ENCODE results near the gene PLLP. TPM values are rescaled to one million over a fixed set of nuclear protein-coding genes. Genes with fewer than 3 reads are reported as not detected.

Gene PLLP
- total RNA-seq, 1 donor = under 0.01 TPM

DNA sequence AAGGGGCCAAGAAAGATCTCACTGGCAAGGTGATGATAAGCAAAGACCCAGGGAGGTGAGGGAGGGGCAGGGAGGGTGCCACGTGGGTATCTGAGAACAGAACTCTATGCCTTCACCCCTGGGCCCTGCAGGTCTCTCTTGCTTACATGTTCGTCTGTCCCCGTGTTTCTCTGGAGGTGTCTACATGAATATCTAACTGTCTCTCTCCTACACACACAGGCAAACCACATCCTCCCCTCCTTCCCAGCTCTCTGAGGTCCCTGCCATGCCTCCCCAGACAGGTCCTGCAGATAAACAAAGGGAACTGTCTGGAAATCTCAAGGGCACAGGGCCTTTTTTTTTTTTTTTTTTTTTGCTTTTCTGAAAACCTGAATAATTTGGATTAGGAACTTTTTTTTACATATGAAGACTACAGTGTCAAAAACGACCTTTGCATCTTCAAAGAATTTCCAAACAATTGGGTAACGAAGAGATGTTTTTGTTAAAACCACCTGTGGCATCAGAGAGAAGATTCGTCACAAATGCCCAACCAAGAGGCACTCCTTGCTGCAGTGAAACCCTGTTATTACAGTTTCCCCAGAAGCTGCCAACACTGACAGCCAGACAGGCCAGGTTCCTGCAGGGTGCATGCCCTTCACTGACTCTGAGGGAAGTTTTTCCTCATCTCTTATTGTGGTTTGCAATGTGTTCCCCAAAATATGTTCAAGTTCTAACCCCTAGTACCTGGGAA, 17.8 kb downstream of the PLLP start:
- DNase-seq (ENCODE audit: low read depth) = peak; percentile 18
- TF ChIP-seq CTCF (IDR thresholded peaks at IDR 0.05; ENCODE audit: insufficient read depth, low read depth, low read length) = no peak
- H3K4me3 ChIP-seq (ENCODE audit: low read depth, low read length) = no peak overlapping the region

DNA sequence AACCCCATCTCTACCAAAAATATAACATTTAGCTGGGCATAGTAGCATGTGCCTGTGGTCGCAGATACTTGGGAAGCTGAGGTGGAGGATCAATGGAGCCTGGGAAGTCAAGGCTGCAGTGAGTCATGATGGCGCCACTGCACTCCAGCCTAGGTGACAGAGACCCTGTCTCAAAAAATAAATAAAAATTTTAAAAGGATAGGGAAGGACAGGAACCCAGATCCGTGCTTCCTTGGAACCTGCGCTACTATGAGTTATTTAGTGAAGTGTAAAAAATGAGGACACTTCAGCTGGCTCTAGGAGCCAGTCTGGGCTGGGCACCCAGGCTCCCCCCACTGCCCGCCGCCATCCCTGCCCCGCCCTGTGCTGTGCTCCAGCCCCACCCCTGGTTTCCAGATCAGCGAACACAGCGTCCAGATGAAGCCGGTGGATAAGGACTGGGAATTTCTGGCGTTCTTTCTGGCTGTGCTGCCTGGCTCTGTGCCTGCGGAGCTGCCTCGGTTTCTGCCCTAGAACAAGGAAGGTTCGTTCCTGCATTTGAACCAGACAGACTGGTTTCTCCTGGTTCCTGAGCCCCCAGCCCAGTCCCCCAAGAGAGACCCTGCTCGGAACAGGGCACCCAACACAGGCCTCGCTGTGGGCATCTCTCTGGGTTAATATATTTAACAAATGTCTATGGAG, 18.5 kb downstream of the PLLP start:
- DNase-seq (ENCODE audit: low read depth) = peak; percentile 73
- no peak overlapping the region for H3K4me3 ChIP-seq (ENCODE audit: low read depth, low read length)
- no peak for TF ChIP-seq CTCF (IDR thresholded peaks at IDR 0.05; ENCODE audit: insufficient read depth, low read depth, low read length)

DNA sequence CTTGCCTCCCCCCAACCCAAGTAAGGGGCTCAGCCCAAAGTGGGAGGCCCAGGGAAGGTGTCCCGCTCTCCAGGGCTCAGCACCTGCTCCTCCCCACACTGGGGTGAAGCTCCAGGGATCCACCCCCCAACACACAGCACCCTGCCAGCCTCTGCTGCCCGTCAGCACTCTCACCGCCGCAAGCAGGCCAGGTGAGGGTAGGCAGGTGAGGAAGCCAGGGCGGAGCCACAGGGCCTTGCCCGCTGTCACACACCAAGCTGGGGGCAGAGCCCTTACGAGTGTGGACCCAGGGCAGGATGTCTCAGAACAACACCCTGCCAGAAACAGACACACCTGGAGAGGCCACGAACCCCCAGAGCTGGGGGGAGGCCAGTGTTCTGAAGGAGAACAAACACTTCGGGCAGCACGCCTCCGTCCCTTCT, 19.5 kb downstream of the PLLP start:
- no peak for TF ChIP-seq CTCF (IDR thresholded peaks at IDR 0.05; ENCODE audit: insufficient read depth, low read depth, low read length)
- no peak overlapping the region for H3K4me3 ChIP-seq (ENCODE audit: low read depth, low read length)

DNA sequence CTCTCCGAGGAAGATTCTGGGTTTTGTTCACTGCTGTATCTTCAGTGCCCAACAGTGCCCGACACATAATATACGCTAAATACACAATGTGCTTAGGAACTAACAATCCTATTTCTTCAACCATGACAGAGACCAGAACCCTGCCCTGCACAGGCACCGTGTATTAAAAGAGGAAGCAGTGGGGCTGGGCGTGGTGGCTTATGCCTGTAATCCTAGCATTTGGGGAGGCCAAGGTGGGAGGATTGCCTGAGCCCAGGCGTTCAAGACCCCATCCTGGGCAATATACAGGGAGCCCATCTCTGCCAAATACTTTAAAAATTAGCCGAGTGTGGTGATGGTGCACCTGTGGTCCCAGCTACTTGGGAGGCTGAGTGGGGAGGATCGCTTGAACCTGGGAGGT, 20.1 kb downstream of the PLLP start:
- DNase-seq (ENCODE audit: low read depth) = no peak
- TF ChIP-seq CTCF (IDR thresholded peaks at IDR 0.05; ENCODE audit: insufficient read depth, low read depth, low read length) = no peak
- no peak overlapping the region for H3K4me3 ChIP-seq (ENCODE audit: low read depth, low read length)

More for the DNA sequence above, 19.5 kb downstream of the PLLP start:
- no peak for DNase-seq (ENCODE audit: low read depth)

GRCh38 chr16:57263541-57264351, 20.7 kb downstream of the PLLP start:
- no peak overlapping the region for H3K4me3 ChIP-seq (ENCODE audit: low read depth, low read length)
- DNase-seq (ENCODE audit: low read depth) = no peak
- no peak for TF ChIP-seq CTCF (IDR thresholded peaks at IDR 0.05; ENCODE audit: insufficient read depth, low read depth, low read length)

DNA sequence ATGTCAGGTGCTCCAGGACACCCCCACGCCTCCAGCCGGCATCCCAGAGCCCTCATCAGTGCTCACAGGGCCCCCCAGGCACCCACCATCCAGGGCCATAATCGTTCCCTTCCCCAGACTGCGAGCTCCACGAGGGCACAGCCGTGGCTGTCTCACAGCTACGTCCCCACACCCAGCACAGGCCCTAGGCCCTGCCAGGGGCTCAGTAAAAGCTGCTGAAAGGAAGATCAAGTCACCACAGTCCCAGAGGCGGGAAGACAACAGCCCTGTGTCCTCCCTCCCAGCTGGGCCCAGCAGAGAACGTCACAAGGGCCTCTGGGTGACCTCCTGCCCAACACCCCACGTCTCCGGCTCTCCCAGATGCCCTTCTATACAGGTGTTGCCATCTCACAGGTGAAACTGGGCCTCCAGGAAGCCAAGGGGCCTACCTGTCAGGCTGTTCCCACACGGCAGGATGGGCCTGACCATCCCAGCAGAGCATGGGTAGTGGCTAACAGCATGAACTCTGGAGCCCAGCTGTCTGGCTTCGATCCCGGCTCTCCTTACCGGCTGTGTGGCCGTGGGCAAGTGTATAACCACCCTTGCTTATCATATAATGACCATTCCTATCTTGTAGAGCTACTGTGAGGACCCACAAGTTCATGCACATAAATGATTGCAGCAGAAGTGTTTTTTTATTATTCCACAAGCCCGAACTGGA, 21.5 kb downstream of the PLLP start:
- no peak overlapping the region for H3K4me3 ChIP-seq (ENCODE audit: low read depth, low read length)
- no peak for TF ChIP-seq CTCF (IDR thresholded peaks at IDR 0.05; ENCODE audit: insufficient read depth, low read depth, low read length)
- no peak for DNase-seq (ENCODE audit: low read depth)
